Stimulated activated CD4-positive, alpha-beta T cell treated with anti-CD3 and anti-CD28 coated beads, TNF-alpha, amount 100 ng/mL, for 48 hours (primary cell): ENCODE measurements around the gene XG.
"Not testable (repeated sequence)": the region's sequence is repeated elsewhere in the genome, so short reads cannot be mapped to it uniquely, and the experiment has no call there.

Experiments
- DNase-seq, 3 donors: peaks; one replicate each; pipeline ENCODE4 v3.0.0-alpha.2; 2020; ENCODE audit warnings: low read depth in 3 of 3

Gene XG

GRCh38 chrX:2733286-2733685 is 18.6 kb upstream of the XG start:
- DNase-seq: no peak

GRCh38 chrX:2735270-2735669 is 16.6 kb upstream of the XG start:
- no peak for DNase-seq

GRCh38 chrX:2740672-2741071 is 11.2 kb upstream of the XG start:
- DNase-seq: no peak

- no peak for DNase-seq
These were observed 10.5 kb upstream of the XG start for GRCh38 chrX:2741386-2741785.

- DNase-seq: not testable (repeated sequence)
These were observed 5.6 kb upstream of the XG start for GRCh38 chrX:2746250-2746649.

- DNase-seq: no peak
These were observed 3.5 kb upstream of the XG start for GRCh38 chrX:2748171-2748814.

- no peak for DNase-seq
These were observed 3.0 kb upstream of the XG start for GRCh38 chrX:2748815-2749188.

GRCh38 chrX:2751291-2751690 is 549 bp upstream of the XG start:
- no peak for DNase-seq

GRCh38 chrX:2752441-2752840 is 601 bp downstream of the XG start:
- not testable (repeated sequence) for DNase-seq

- not testable (repeated sequence) for DNase-seq
These were observed 3.4 kb downstream of the XG start for GRCh38 chrX:2755163-2755715.

GRCh38 chrX:2756548-2756947 is 4.7 kb downstream of the XG start:
- DNase-seq: no peak

GRCh38 chrX:2761246-2761645 is 9.4 kb downstream of the XG start:
- no peak for DNase-seq

GRCh38 chrX:2762671-2763070 is 10.8 kb downstream of the XG start:
- DNase-seq: not testable (repeated sequence)

GRCh38 chrX:2764766-2765548 is 13.1 kb downstream of the XG start:
- DNase-seq: not testable (repeated sequence)

- DNase-seq: no peak
These were observed 13.7 kb downstream of the XG start for GRCh38 chrX:2765549-2765830.

- DNase-seq: no peak
These were observed 15.1 kb downstream of the XG start for GRCh38 chrX:2766906-2767305.

GRCh38 chrX:2767631-2768455 is 16.0 kb downstream of the XG start:
- no peak for DNase-seq

- DNase-seq: no peak
These were observed 17.8 kb downstream of the XG start for GRCh38 chrX:2769615-2770014.

- not testable (repeated sequence) for DNase-seq
These were observed 21.6 kb downstream of the XG start for GRCh38 chrX:2773166-2774055.

- no peak for DNase-seq
These were observed 22.2 kb downstream of the XG start for GRCh38 chrX:2774057-2774456.

- no peak for DNase-seq
These were observed 22.9 kb downstream of the XG start for GRCh38 chrX:2774776-2775175.
